Medulla oblongata (tissue), 1 donor: Measurements from ENCODE around the gene B4GALNT4.
A peak's percentile ranks its signal among the peaks of the same experiment; 100 is the strongest.
"Not testable (repeated sequence)": the region's sequence is repeated elsewhere in the genome, so short reads cannot be mapped to it uniquely, and the experiment has no call there.

Source experiments
- DNase-seq: peaks from one replicate; pipeline ENCODE4 v3.0.0-alpha.2; 2015; ENCODE audit errors: extremely low spot score

The B4GALNT4 gene

GRCh38 chr11:392102-392777, 22.9 kb downstream of the B4GALNT4 start:
- DNase-seq, result no peak

DNA sequence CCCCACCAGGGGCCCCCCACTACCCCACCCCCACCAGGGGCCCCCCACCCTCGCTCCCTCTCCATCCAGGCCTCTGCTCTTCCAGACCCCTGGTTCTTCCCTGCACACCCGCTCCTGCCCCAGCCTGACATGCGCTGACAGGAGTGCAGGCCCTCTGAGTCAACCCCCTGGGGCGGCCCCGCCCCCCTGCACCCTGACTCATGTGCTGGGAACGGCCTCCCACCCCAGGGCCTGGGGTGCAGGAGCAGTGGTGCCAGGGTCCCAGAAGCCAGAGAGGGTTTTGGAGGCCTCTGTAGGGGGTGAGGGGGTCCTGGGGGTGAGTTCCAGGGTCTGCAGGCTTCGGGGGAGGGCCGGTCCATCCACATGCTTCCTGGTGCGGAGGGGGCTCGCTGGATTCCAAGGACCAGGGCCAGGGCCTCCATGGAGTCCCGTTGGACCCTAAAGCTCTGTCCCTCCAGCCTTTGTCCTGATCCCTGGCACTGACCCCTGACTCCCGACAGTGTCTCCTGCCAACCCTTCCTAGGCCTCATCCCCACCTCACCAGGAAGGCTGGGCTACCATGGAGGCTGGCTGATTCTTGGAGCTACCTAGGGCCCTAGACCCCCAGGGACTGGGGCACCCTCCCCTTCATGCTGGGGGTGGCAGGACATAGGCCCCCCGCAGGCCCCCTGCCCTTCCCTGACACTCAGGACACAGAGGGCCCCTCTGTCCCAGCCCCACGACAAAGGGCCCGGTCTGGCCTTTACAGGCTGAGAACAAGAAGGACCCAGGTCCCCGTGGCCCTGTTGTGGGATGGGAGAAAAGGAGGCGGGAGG, 24.1 kb downstream of the B4GALNT4 start:
- DNase-seq, result no peak

- DNase-seq, result no peak
Measured at GRCh38 chr11:394034-394857, 24.9 kb downstream of the B4GALNT4 start, which contains the start of gene PKP3. Gene PKP3, plus strand, starts transcription at chr11:394209. Its CDS starts 84 bp downstream, at chr11:394293.

DNA sequence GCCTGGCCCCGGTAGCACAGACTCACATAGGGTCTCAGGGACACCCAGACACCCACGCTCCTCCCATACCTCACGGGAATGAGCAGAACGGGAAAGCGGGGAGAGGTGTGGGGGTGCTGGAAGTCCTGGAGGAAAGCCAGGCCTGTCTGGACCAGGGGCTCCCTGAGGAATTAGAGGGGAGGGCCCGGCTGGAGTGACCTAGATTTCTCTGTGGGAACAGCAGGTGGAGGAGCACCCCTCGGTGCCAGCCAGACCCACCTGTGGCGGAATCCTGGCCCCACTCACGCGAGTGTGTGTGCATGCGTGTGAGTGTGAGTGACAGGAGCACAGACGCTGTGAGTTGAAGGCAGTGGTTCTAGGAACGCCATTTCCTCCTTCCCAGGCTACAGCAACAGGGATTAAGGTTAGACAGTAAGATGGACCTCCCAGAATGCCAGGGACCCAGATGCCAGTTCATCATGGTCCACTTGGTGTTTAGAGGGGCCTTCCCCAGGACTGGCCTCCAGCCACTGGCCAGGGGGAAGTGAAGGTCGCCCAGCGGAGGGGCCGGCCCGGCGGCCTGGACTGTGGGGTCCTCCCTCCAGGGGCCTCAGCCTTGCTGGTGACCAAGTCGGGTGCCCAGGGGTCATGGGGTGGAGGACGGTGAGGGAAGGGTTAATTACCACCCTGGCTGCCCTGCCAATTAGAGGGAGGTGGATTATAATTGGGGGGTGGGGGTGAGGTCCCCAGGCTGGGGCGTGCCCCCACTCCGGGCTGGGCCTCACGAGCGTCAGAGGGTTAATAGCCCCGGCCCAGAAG, 25.8 kb downstream of the B4GALNT4 start:
- DNase-seq, result no peak

DNA sequence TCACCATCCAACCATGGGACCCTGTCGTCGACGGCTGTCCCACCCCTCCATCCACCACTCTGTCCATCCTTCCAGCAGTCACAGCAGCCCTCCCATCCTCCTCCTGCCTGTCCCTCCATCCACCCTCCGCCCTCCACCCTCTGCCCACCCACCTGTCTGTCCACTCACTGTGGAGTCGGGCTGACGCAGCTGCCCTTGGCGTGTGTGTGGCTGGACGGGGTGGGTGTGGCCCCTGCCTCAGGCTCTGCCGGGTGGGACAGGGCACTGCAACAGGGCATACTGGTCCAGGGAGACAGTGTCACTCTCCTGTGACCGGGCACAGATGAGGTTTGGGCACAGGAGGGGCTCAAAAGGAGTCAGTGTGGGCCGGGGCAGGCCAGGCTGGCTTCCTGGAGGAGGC, 26.6 kb downstream of the B4GALNT4 start:
- no peak for DNase-seq

GRCh38 chr11:396511-396947, 27.2 kb downstream of the B4GALNT4 start:
- DNase-seq, result no peak

DNA sequence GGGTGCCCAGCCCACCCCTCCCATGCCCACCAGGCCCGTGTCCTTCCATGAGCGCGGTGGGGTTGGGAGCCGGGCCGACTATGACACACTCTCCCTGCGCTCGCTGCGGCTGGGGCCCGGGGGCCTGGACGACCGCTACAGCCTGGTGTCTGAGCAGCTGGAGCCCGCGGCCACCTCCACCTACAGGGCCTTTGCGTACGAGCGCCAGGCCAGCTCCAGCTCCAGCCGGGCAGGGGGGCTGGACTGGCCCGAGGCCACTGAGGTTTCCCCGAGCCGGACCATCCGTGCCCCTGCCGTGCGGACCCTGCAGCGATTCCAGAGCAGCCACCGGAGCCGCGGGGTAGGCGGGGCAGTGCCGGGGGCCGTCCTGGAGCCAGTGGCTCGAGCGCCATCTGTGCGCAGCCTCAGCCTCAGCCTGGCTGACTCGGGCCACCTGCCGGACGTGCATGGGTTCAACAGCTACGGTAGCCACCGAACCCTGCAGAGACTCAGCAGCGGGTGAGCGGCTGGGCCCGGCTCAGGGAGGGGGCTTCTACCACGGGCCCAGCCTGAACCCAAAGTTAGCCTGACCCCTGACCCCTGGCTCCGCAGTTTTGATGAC, 27.7 kb downstream of the B4GALNT4 start:
- DNase-seq, result peak; percentile 28

GRCh38 chr11:398826-399225, 29.5 kb downstream of the B4GALNT4 start:
- DNase-seq, result no peak

DNA sequence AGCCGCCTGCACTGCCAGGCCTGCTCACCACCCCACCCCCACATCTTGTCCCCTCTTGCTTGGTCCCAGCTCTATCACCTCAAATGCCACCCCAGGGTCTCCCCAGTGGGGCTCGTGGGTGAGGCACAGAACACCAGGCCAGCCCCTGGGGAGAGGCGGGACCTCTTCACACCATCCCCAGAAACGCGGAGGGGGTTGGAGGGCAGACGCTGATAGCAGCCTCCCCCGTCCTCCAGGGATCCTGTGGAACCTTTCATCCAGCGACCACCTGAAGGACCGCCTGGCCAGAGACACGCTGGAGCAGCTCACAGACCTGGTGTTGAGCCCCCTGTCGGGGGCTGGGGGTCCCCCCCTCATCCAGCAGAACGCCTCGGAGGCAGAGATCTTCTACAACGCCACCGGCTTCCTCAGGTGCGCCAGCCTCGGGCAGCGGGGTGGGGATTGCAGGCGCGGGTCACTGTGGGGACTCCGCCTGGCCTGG, 30.5 kb downstream of the B4GALNT4 start:
- DNase-seq, result no peak

DNA sequence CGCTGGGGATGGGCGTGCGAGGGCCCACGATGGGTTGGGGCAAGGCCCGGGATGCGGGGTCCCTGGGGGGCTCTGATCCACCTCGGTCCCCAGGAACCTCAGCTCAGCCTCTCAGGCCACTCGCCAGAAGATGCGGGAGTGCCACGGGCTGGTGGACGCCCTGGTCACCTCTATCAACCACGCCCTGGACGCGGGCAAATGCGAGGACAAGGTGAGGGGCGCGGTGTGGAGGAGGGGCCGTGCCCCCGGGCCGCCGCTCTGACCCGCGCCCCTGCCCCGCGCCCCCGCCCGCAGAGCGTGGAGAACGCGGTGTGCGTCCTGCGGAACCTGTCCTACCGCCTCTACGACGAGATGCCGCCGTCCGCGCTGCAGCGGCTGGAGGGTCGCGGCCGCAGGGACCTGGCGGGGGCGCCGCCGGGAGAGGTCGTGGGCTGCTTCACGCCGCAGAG, 31.0 kb downstream of the B4GALNT4 start:
- no peak for DNase-seq

DNA sequence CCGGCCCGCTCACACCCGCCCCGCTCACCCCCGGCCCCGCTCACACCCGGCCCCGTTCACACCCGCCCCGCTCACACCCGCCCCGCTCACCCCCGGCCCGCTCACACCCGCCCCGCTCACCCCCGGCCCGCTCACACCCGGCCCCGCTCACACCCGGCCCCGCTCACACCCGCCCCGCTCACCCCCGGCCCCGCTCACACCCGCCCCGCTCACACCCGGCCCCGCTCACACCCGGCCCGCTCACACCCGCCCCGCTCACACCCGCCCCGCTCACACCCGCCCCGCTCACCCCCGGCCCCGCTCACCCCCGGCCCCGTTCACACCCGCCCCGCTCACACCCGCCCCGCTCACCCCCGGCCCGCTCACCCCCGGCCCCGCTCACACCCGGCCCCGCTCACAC, 31.9 kb downstream of the B4GALNT4 start:
- DNase-seq, result not testable (repeated sequence)

DNA sequence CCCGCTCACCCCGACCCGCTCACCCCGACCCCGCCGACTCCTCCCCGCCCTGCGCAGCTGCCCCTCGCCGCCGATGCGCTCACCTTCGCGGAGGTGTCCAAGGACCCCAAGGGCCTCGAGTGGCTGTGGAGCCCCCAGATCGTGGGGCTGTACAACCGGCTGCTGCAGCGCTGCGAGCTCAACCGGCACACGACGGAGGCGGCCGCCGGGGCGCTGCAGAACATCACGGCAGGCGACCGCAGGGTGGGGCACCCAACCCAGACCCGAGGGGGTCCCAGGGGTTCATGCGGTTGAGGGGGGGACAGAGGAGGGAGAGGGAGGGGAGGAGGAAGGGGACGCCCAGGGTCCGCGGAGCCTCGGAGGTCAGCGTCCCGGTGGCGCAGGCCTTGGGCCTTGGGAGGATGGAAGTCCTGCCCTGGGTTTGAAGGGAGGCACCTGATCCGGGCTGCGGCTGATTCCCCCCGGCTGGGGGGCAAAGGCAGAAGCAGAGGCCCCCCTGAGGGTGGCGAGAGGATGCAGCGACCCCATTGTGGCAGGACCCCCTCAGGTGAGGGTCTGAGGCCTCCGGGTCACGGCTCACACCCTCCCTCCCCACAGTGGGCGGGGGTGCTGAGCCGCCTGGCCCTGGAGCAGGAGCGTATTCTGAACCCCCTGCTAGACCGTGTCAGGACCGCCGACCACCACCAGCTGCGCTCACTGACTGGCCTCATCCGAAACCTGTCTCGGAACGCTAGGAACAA, 33.9 kb downstream of the B4GALNT4 start:
- no peak for DNase-seq

DNA sequence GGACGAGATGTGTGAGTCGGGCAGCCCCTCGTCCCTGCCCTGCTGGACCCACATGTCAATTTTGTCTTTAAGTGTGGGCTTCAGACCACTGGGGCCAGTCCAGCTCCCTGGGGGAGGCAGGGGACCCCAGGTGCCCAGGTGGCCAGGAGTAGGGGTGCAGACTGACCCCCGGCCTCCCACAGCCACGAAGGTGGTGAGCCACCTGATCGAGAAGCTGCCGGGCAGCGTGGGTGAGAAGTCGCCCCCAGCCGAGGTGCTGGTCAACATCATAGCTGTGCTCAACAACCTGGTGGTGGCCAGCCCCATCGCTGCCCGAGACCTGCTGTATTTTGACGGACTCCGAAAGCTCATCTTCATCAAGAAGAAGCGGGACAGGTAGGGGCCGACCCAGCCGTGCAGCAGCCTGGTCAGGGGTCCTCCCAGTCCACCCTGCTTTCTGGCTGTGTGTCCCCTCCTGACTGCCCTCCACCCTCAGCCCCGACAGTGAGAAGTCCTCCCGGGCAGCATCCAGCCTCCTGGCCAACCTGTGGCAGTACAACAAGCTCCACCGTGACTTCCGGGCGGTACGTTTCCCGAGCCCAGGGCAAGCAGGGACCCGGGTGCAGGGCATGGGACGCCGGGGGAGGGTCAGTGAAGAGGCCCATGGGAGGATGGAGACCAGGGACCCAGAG, 34.6 kb downstream of the B4GALNT4 start:
- no peak for DNase-seq

DNA sequence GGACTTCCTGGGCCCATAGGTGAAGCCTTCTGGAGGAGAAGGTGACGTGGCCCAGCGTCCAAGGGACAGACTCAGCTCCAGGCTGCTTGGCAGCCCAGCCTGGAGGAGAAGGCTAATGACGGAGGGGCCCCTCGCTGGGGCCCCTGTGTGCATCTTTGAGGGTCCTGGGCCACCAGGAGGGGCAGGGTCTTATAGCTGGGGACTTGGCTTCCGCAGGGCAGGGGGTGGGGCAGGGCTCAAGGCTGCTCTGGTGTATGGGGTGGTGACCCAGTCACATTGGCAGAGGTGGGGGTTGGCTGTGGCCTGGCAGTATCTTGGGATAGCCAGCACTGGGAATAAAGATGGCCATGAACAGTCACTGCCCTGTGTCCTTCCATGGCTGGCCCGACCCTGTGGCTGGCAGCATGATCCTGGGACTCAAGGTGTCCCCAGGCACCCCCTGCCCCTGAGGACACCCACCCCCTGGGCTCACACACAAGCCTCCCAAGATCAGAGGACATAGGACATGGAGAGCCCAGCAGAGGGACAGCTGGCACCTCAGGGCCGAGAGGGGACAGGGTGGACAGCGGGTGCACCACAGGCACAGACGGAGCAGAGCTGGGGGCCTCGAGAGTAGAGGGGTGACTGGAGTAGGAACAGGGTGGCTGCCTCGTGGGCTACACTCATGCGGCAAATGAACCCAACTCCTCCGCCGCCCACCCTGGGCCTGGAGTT, 35.4 kb downstream of the B4GALNT4 start:
- DNase-seq, result no peak

DNA sequence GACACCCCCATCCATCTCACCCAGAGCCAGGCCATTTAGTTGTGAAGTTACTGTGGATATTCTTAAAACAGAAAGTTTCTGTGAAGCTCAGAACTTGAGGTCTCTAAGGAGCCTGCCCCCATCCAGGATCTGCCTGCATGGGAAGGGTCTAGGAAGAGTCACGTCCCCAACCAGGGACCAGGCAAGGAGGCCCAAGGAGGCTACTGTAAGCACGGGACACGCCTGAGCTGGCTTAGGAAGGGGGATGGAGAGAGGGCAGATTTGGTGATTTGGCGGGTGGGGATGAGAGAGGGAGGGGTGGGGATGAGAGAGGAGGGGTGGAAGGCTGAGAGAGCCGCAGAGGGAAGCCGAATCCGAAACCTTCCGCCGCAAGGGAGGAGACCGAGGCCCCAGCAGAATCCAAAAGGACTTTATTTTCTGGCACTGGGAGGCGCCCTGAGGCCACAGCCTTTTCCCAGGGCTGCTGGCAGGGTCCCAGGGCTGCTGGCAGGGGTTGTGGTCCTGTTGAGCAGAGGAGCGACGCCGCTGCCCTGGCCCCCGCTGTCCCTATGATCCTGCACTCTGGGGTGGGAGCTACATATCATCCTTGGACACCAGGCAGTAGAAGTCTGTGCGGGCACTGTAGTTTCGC, 36.1 kb downstream of the B4GALNT4 start:
- peak; percentile 57 for DNase-seq

- DNase-seq, result no peak
Measured at GRCh38 chr11:405954-406795, 36.9 kb downstream of the B4GALNT4 start.
